ENCODE results near the gene B3GALT4.

- TF ChIP-seq CTCF (IDR thresholded peaks at IDR 0.05; ENCODE audit: low read length) (no peak; the same call in 1 of the 2 replicates), EZH2phosphoT487 (IDR thresholded peaks at IDR 0.05; ENCODE audit: low read length) (no peak), EZH2 (optimal IDR thresholded peaks at IDR 0.05; ENCODE audit: low read depth, low read length) (no peak)
Observed at GRCh38 chr6:33251395-33252012, 25.4 kb upstream of the B3GALT4 start.
